ENCODE results near the gene ADAMTSL1. TPM values are rescaled to one million over a fixed set of nuclear protein-coding genes. Genes with fewer than 3 reads are reported as not detected.

ADAMTSL1 gene
- total and polyA plus RNA-seq, 9 of the 15 experiments (the other 6 are each of a cell fraction or from before 2014, with no cell fraction given): 0.01 TPM; not detected in 8

GRCh38 chr9:18692962-18693361 is 219.0 kb downstream of the ADAMTSL1 start:
- no peak overlapping the region for H2AFZ ChIP-seq (ENCODE audit: low read depth, low read length)
- H3K27me3 ChIP-seq (ENCODE audit: control insufficient read depth in 2 of 2, insufficient read depth in 2 of 2, low read length in 2 of 2): no peaks in the 10 kb centered on the region
- CTCF ChIA-PET (ENCODE audit: low intra/inter-chr PET ratio): no interaction called here
- no peaks in the 10 kb centered on the region for H3K79me2 ChIP-seq (ENCODE audit: control insufficient read depth, insufficient read depth, low read length)
- no peaks in the 10 kb centered on the region for H3K4me1 ChIP-seq (replicated peaks in 1 of 2; ENCODE audit: control insufficient read depth in 2 of 2, insufficient read depth in 2 of 2, low read length in 2 of 2)
- no TSS peak for BruUV-seq (replicated peaks)
- in situ Hi-C loops (cut with MboI) (no loop called here), intact Hi-C loops (cut with micrococcal nuclease) (no loop called here)
- no peaks in the 10 kb centered on the region for H3K36me3 ChIP-seq (ENCODE audit: control insufficient read depth, insufficient read depth, low read length)
- no peak overlapping the region for H3K27ac ChIP-seq (ENCODE audit: extremely low read depth, low read depth, low read length)
- DNase-seq (ENCODE audit: extremely low read depth in 1 of 4, low spot score in 3 of 4) (no peak), FAIRE-seq (no peak), ATAC-seq (no peak)
- 0% methylated on average over 3 of the region's 3 CpGs for WGBS (ENCODE audit: insufficient coverage, low coverage, missing lambda C conversion rate)
- no peak for TF ChIP-seq BRD9 (IDR thresholded peaks at IDR 0.05; ENCODE audit: low read depth, partially characterized antibody)
- TF ChIP-seq ZKSCAN1 (IDR thresholded peaks at IDR 0.05; ENCODE audit: low read depth, low read length): no peak
- H3K9ac ChIP-seq (ENCODE audit: insufficient read depth in 1 of 2, low read depth in 2 of 2, low read length in 2 of 2): no peak overlapping the region
- H3K4me2 ChIP-seq (ENCODE audit: insufficient read depth, low read length): no peak overlapping the region
- POLR2A ChIA-PET: interaction anchor here (0.7 to 1.1 kb wide), 2 partner anchors 25 to 27 kb away, joined by 3 read pairs; no protein-coding TSS in a partner anchor
- H3K4me3 ChIP-seq: no peak overlapping the region
- no peaks in the 10 kb centered on the region for H3K9me3 ChIP-seq (replicated peaks; ENCODE audit: control insufficient read depth, insufficient read depth, low read depth, low read length)
- H4K20me1 ChIP-seq (replicated peaks; ENCODE audit: control insufficient read depth, insufficient read depth, low read length): no peaks in the 10 kb centered on the region
- H3K9me1 ChIP-seq (ENCODE audit: control insufficient read depth, insufficient read depth, low read length): no peaks in the 10 kb centered on the region

GRCh38 chr9:18694959-18695668 is 221.2 kb downstream of the ADAMTSL1 start:
- no peaks in the 10 kb centered on the region for H3K27me3 ChIP-seq (ENCODE audit: control insufficient read depth in 2 of 2, insufficient read depth in 2 of 2, low read length in 2 of 2)
- POLR2A ChIA-PET: no interaction called here

More at GRCh38 chr9:18694959-18695668, 221.2 kb downstream of the ADAMTSL1 start:
- FAIRE-seq (no peak), DNase-seq (ENCODE audit: extremely low read depth in 1 of 4, low spot score in 3 of 4) (no peak), ATAC-seq (no peak)
- in situ Hi-C loops (cut with MboI): no loop called here
- TF ChIP-seq L3MBTL2 (IDR thresholded peaks at IDR 0.05): no peak
- Histone ChIP-seq H3K9me1 (ENCODE audit: control insufficient read depth, insufficient read depth, low read length) (no peaks in the 10 kb centered on the region), H3K27ac (ENCODE audit: extremely low read depth, low read depth, low read length) (no peak overlapping the region), H3K4me2 (ENCODE audit: insufficient read depth, low read length) (no peak overlapping the region), H2AFZ (ENCODE audit: low read depth, low read length) (no peak overlapping the region), H3K36me3 (ENCODE audit: control insufficient read depth, insufficient read depth, low read length) (no peaks in the 10 kb centered on the region), H4K20me1 (replicated peaks; ENCODE audit: control insufficient read depth, insufficient read depth, low read length) (no peaks in the 10 kb centered on the region), H3K4me1 (replicated peaks in 1 of 2; ENCODE audit: control insufficient read depth in 2 of 2, insufficient read depth in 2 of 2, low read length in 2 of 2) (no peaks in the 10 kb centered on the region), H3K9ac (ENCODE audit: insufficient read depth in 1 of 2, low read depth in 2 of 2, low read length in 2 of 2) (no peak overlapping the region), H3K79me2 (ENCODE audit: control insufficient read depth, insufficient read depth, low read length) (no peaks in the 10 kb centered on the region), H3K4me3 (no peak overlapping the region), H3K9me3 (replicated peaks; ENCODE audit: control insufficient read depth, insufficient read depth, low read depth, low read length) (no peaks in the 10 kb centered on the region)
- intact Hi-C loops (cut with micrococcal nuclease): no loop called here
- CTCF ChIA-PET (ENCODE audit: low intra/inter-chr PET ratio): no interaction called here
- no TSS peak for BruUV-seq (replicated peaks)

All from K562 (cell line).